A549 (cell line): ENCODE measurements around the gene ABCC3. TPM values are rescaled to one million over a fixed set of nuclear protein-coding genes. Genes with fewer than 3 reads are reported as not detected.

ENCODE experiments used
- ATOH8 ChIP-seq: fragments of 250-450 bp; sonication (Bioruptor Pico); IDR thresholded peaks from 2 replicates; pipeline ENCODE4 v1.5.0; 2020; ENCODE audit warnings: low read depth, mild to moderate bottlenecking, moderate library complexity
- CBX2 ChIP-seq: fragments of 200-600 bp; sonication (generic); IDR thresholded peaks from 2 replicates; pipeline ENCODE4 v1.6.1; 2016; ENCODE audit warnings: low read depth, mild to moderate bottlenecking, borderline replicate concordance
- CEBPB ChIP-seq, 2 experiments: fragments of >200 bp in 1 of 2; sonication (Bioruptor Twin) in 1 of 2; formaldehyde crosslinking in 1 of 2; IDR thresholded peaks; 2 replicates each; pipeline ENCODE4 v1.6.1; 2012 to 2016
- CHD2 ChIP-seq: fragments of 150-350 bp; IDR thresholded peaks from 2 replicates; pipeline ENCODE4 v1.6.1; 2014; ENCODE audit warnings: low read length; ENCODE audit not compliant: partially characterized antibody
- CTCF ChIP-seq: fragments of >200 bp; sonication (Bioruptor Twin); formaldehyde crosslinking; IDR thresholded peaks from 3 replicates; pipeline ENCODE4 v1.5.1; 2016
- E2F6 ChIP-seq: IDR thresholded peaks from 2 replicates; pipeline ENCODE4 v1.6.1; 2012; ENCODE audit warnings: low read depth, borderline replicate concordance
- EHMT2 ChIP-seq: fragments of 200-600 bp; sonication (generic); IDR thresholded peaks from 2 replicates; pipeline ENCODE4 v1.6.1; 2016; ENCODE audit warnings: antibody characterized with exemption, low read depth, mild to moderate bottlenecking, moderate library complexity
- ELK1 ChIP-seq: fragments of 150-350 bp; IDR thresholded peaks from 2 replicates; pipeline ENCODE4 v1.6.1; 2014; ENCODE audit warnings: low read depth, mild to moderate bottlenecking, low read length
- EP300 ChIP-seq, 2 experiments: fragments of >200 bp; sonication (Bioruptor Twin); formaldehyde crosslinking; IDR thresholded peaks; 2 replicates in 1 of 2; 3 replicates in 1 of 2; pipeline ENCODE4 v1.6.1; 2016 to 2017
- ESRRA ChIP-seq: fragments of 150-350 bp; IDR thresholded peaks from 2 replicates; pipeline ENCODE4 v1.6.1; 2014; ENCODE audit warnings: mild to moderate bottlenecking, low read length, borderline replicate concordance
- FOSB ChIP-seq: fragments of 250-450 bp; sonication (Bioruptor Pico); IDR thresholded peaks from 2 replicates; pipeline ENCODE4 v1.5.0; 2020; ENCODE audit warnings: mild to moderate bottlenecking, moderate library complexity
- FOSL2 ChIP-seq, 2 experiments: fragments of 450-650 bp in 1 of 2; fragments of >200 bp in 1 of 2; sonication (Bioruptor Twin) in 1 of 2; formaldehyde crosslinking; IDR thresholded peaks; 2 replicates each; pipeline versions ENCODE4 v1.5.0 to v1.6.1; 2016 to 2020; ENCODE audit warnings: mild to moderate bottlenecking in 1 of 2, moderate library complexity in 1 of 2
- FOXS1 ChIP-seq: fragments of 250-450 bp; sonication (Bioruptor Pico); IDR thresholded peaks from 2 replicates; pipeline ENCODE4 v1.5.0; 2020; ENCODE audit warnings: mild to moderate bottlenecking, moderate library complexity
- GATA3 ChIP-seq: IDR thresholded peaks from 2 replicates; pipeline ENCODE4 v1.6.1; 2012; ENCODE audit warnings: borderline replicate concordance
- HDAC2 ChIP-seq: fragments of 200-600 bp; sonication (generic); IDR thresholded peaks from 2 replicates; pipeline ENCODE4 v1.6.1; 2016
- HOXB13 ChIP-seq: fragments of 250-450 bp; sonication (Bioruptor Pico); IDR thresholded peaks from 2 replicates; pipeline ENCODE4 v1.5.0; 2020; ENCODE audit warnings: low read depth, mild to moderate bottlenecking, moderate library complexity
- HOXB5 ChIP-seq: fragments of 250-450 bp; sonication (Bioruptor Pico); IDR thresholded peaks from 2 replicates; pipeline ENCODE4 v1.5.0; 2020; ENCODE audit warnings: mild to moderate bottlenecking, moderate library complexity
- JUN ChIP-seq, 2 experiments: fragments of >200 bp; sonication (Bioruptor Twin); formaldehyde crosslinking; IDR thresholded peaks; 2 replicates in 1 of 2; 3 replicates in 1 of 2; pipeline ENCODE4 v1.6.1; 2016 to 2017
- JUNB ChIP-seq: fragments of >200 bp; sonication (Bioruptor Twin); formaldehyde crosslinking; IDR thresholded peaks from 2 replicates; pipeline ENCODE4 v1.6.1; 2016
- KDM1A ChIP-seq: fragments of 200-600 bp; sonication (generic); IDR thresholded peaks from 2 replicates; pipeline ENCODE4 v1.6.1; 2016; ENCODE audit warnings: low read depth, mild to moderate bottlenecking
- KDM5A ChIP-seq: fragments of 200-600 bp; sonication (generic); IDR thresholded peaks from 2 replicates; pipeline ENCODE4 v1.6.1; 2016; ENCODE audit warnings: antibody characterized with exemption, mild to moderate bottlenecking
- MAFK ChIP-seq: fragments of 450-650 bp; IDR thresholded peaks from 2 replicates; pipeline ENCODE4 v1.6.1; 2014; ENCODE audit not compliant: partially characterized antibody
- MYC ChIP-seq: IDR thresholded peaks from 2 replicates; pipeline ENCODE4 v1.6.1; 2012; ENCODE audit warnings: mild to moderate bottlenecking, inconsistent platforms, low read length, improper control_type of control experiment, borderline replicate concordance
- NR3C1 ChIP-seq: fragments of >200 bp; sonication (Bioruptor Twin); formaldehyde crosslinking; IDR thresholded peaks from 3 replicates; pipeline ENCODE4 v1.6.1; 2017
- PBX3 ChIP-seq: IDR thresholded peaks from 2 replicates; pipeline ENCODE4 v1.6.1; 2012
- RCOR1 ChIP-seq: fragments of 150-350 bp; IDR thresholded peaks from 2 replicates; pipeline ENCODE4 v1.6.1; 2014; ENCODE audit warnings: antibody characterized with exemption, low read length, low read depth
- REST ChIP-seq: fragments of 200-600 bp; sonication (generic); IDR thresholded peaks from 2 replicates; pipeline ENCODE4 v1.6.1; 2016; ENCODE audit warnings: antibody characterized with exemption, mild to moderate bottlenecking, moderate library complexity
- RFX5 ChIP-seq: fragments of 450-650 bp; IDR thresholded peaks from 2 replicates; pipeline ENCODE4 v1.7.1; 2014; ENCODE audit warnings: antibody characterized with exemption, mild to moderate bottlenecking, moderate library complexity
- RNF2 ChIP-seq: fragments of 200-600 bp; sonication (generic); IDR thresholded peaks from 2 replicates; pipeline ENCODE4 v1.6.1; 2016; ENCODE audit warnings: low read depth, mild to moderate bottlenecking, antibody characterized with exemption, moderate library complexity, borderline replicate concordance
- SMC3 ChIP-seq: fragments of >200 bp; sonication (Bioruptor Twin); formaldehyde crosslinking; IDR thresholded peaks from 3 replicates; pipeline ENCODE4 v1.6.1; 2018; ENCODE audit warnings: inconsistent platforms
- TFCP2L1 ChIP-seq: fragments of 250-450 bp; sonication (Bioruptor Pico); IDR thresholded peaks from 2 replicates; pipeline ENCODE4 v1.5.0; 2021; ENCODE audit warnings: mild to moderate bottlenecking
- ZC3H11A ChIP-seq: fragments of 450-650 bp; IDR thresholded peaks from 2 replicates; pipeline ENCODE4 v1.6.1; 2014; ENCODE audit warnings: antibody characterized with exemption, mild to moderate bottlenecking
- ZSCAN20 ChIP-seq: fragments of 250-450 bp; sonication (Bioruptor Pico); IDR thresholded peaks from 2 replicates; pipeline ENCODE4 v1.8.0; 2022; ENCODE audit warnings: mild to moderate bottlenecking, moderate library complexity
- polyA plus RNA-seq, 4 experiments: library from polyadenylated mRNA; depleted of rRNA in 3 of 4; stranded (reverse); fragments of >200 nt; fragmentation: RNase III in 1 of 4; extraction: RNeasy Plus Mini Kit Qiagen cat#74134 plus additional on column Dnase treatment in 1 of 4; gene quantifications; 2 replicates in 3 of 4; 3 replicates in 1 of 4; pipeline ENCODE4 v1.2.3, GENCODE V29; 2011 to 2017

The ABCC3 gene
- polyA plus RNA-seq, 2 of the 4 experiments (the other 2 are of a cell fraction): 248 to 342 TPM

GRCh38 chr17:50638966-50639713, 4.5 kb downstream of the ABCC3 start (continued):
- TF ChIP-seq REST (no peak), E2F6 (no peak; the same call in 1 of the 2 replicates), FOSL2 (IDR thresholded peaks at IDR 0.05) (peak; percentile 81), FOSL2 (CRISPR knock-in tag; IDR thresholded peaks at IDR 0.05) (peak; percentile 96), MAFK (no peak), HOXB13 (CRISPR knock-in tag) (peak; percentile 48; the same call in 1 of the 2 replicates), HOXB5 (CRISPR knock-in tag) (peak; percentile 37; the same call in 1 of the 2 replicates), FOXS1 (CRISPR knock-in tag) (peak; percentile 77; the same call in 1 of the 2 replicates), RNF2 (no peak), NR3C1 (no peak), JUNB (peak; percentile 92), EP300 (IDR thresholded peaks at IDR 0.05) (peak; percentile 85 to 95), MYC (peak; percentile 18; the same call in 1 of the 2 replicates), RFX5 (no peak), FOSB (CRISPR knock-in tag) (no peak), KDM1A (no peak), TFCP2L1 (CRISPR knock-in tag) (no peak), CBX2 (no peak), SMC3 (peak; percentile 39; the same call in 2 of the 3 replicates), JUN (IDR thresholded peaks at IDR 0.05) (peak; percentile 97 to 99), CHD2 (no peak), KDM5A (no peak), ELK1 (no peak), GATA3 (peak; percentile 97), ZC3H11A (no peak), CEBPB (IDR thresholded peaks at IDR 0.05) (peak in 1 of 2 experiments; percentile 83; a peak in 2 of 4 replicates), ZSCAN20 (CRISPR knock-in tag) (no peak), ESRRA (no peak), PBX3 (peak; percentile 85), CTCF (no peak), ATOH8 (CRISPR knock-in tag) (peak; percentile 70; the same call in 1 of the 2 replicates), HDAC2 (no peak), RCOR1 (no peak), EHMT2 (no peak)
